Transverse colon (tissue), 4 donors: ENCODE measurements around the gene IKZF1.

Experiments used
- EP300 ChIP-seq: sonication (generic); formaldehyde crosslinking; IDR thresholded peaks from one replicate; pipeline ENCODE4 v1.6.1; 2017; ENCODE audit warnings: antibody characterized with exemption, low read depth
- POLR2A ChIP-seq: fragments of 450-650 bp; IDR thresholded peaks from one replicate; pipeline ENCODE4 v1.6.1; 2016; ENCODE audit warnings: antibody characterized with exemption, mild to moderate bottlenecking, moderate library complexity
- POLR2AphosphoS5 ChIP-seq, 3 donors: sonication (generic); formaldehyde crosslinking; IDR thresholded peaks; one replicate each; pipeline ENCODE4 v1.6.1; 2016; ENCODE audit warnings: antibody characterized with exemption in 3 of 3
- TF ChIP-seq, protein P1 (sequence below), 5 experiments: fragments of 200-600 bp in 3 of 5; fragments of 450-650 bp in 2 of 5; sonication (generic) in 3 of 5; IDR thresholded peaks; 1 replicate in 2 of 5; 2 replicates in 3 of 5; pipeline ENCODE4 v1.5.1; 2016 to 2017; ENCODE audit warnings: antibody characterized with exemption in 5 of 5, inconsistent platforms in 3 of 5, mild to moderate bottlenecking in 2 of 5, moderate library complexity in 1 of 5

DNA sequence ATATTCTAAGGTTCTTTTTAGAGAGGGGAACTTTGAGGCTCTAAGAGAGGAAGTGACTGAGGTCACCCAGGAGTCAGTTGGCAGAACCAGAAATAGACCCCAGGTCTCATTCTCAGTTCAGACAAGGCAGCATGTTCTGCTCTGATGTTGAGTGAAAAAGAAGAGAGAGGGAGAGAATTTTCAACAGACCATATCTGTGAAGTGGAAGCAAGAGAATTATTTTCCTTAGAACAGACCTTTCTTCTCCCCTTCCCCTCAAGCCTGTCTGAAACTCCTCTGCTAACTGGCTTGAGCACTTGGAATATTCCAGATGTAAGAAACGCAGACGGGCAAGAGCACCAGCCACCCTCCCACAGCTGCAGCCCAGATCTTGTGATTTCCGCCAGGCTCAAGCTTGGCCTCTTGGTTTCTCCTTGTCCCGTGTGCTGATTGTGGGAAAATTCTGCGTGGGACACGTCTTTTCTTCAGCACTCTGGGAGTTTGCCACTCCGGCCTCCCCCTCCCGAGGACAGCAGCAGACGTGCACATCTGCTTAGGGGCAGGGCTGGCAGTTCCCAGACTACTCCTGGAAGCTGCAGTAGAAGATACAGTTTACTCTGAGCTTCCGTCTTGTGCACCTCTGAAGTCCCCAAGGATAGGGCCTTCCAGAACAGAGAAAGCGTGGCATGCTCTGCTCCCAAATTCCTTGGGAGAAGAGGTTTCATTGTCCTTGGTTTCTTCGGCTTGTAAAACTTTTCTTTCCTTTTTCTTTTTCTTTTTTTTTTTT, 22.7 kb upstream of the IKZF1 start:
- TF ChIP-seq, protein P1, sequence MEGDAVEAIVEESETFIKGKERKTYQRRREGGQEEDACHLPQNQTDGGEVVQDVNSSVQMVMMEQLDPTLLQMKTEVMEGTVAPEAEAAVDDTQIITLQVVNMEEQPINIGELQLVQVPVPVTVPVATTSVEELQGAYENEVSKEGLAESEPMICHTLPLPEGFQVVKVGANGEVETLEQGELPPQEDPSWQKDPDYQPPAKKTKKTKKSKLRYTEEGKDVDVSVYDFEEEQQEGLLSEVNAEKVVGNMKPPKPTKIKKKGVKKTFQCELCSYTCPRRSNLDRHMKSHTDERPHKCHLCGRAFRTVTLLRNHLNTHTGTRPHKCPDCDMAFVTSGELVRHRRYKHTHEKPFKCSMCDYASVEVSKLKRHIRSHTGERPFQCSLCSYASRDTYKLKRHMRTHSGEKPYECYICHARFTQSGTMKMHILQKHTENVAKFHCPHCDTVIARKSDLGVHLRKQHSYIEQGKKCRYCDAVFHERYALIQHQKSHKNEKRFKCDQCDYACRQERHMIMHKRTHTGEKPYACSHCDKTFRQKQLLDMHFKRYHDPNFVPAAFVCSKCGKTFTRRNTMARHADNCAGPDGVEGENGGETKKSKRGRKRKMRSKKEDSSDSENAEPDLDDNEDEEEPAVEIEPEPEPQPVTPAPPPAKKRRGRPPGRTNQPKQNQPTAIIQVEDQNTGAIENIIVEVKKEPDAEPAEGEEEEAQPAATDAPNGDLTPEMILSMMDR (IDR thresholded peaks at IDR 0.05) = no peak
- TF ChIP-seq POLR2A = no peak
- no peak for TF ChIP-seq EP300
- peak in 1 of 3 donors; percentile 54 for TF ChIP-seq POLR2AphosphoS5 (IDR thresholded peaks at IDR 0.05)
